NCI-H1092 (cell line): Measurements from ENCODE around the gene EPHX1.
"Not testable (repeated sequence)": the region's sequence is repeated elsewhere in the genome, so short reads cannot be mapped to it uniquely, and the experiment has no call there.

Experiments used
- DNase-seq: peaks from one replicate; lab custom pipeline; 2025; lab: John Stamatoyannopoulos, UW

Gene EPHX1

DNA sequence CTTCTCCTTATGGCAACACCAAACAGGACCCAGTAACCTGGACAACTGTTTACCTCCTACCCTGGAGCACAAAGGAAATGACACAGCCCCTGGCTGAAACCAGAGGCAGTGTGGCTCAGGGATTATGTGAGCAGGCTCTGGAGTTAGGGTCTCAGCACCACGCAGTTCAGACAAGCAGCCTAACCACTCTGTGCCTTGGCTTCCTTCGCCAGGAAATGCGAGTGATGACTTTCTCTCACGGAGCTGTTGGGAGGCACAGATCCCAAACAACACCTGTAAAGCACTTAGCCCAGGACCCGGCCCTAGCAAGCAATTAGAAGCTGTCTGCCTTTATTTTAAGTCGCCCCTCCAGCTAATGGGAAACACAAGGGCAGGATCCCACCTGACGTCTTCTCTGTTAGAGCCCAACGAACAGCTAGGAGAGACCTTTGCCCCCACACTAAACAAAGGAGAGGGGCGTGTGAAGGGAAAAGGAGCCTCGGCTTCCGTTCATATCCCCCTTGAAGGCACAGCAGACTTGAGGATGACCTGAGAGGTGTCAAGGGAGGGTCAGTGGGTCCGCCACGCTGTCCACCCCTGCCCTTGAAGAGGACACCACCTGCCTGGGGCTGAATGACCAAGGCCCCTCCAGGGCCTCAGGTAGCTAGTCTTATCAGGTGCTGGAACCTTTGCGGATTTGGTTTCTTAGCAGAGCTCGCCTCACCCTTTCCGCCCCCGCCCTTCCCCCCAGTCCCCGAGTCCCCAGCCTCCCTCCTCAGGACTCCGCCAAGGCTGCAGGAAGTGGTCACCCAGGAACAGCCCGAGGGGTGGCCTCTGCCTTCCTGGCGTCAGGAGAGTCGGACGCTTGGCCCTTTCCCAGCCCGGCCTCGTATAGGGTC is 71.4 kb downstream of the EPHX1 start:
- DNase-seq = no peak

DNA sequence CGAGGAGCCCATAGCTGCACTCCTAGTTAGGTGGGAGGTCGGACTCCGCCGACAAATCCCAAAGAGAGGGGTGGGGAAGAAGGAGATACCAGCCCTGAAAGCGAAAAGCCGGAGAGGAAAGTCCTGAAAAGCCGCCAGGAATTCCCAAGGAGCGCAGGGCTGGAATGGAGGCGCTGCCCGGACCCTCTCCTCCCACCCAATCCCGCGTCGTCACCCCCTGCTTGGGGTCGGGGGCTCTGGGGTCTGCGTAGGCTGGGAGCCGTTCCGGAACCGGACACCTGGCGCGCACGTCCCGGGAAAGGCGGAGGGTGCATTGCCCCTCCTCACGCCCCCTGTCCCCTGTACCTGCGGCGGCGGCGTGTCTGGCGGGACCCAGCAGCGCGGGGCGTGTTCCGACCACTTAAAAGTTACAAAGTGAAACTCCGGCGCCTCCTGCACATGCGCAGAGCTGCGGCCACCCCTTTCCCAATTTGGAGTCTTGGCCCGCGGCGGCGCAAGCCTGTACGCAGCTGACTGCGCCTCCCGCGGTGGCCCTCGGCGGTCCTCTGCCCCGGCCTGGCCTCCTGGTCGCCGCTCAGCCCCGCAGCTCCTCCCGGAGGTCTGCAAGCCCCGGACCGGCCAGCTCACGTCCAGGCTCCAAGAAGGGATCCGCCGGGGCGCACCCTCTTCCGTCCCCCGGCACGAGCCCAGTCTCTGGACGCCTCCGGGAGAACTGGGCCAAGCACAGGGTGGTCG is 72.2 kb downstream of the EPHX1 start, which contains the start of gene TMEM63A:
Gene TMEM63A (minus strand): TSS at position 422 of the 735 bp plus-strand sequence. CDS start 4,800 bp downstream, outside the sequence.
- DNase-seq = no peak

DNA sequence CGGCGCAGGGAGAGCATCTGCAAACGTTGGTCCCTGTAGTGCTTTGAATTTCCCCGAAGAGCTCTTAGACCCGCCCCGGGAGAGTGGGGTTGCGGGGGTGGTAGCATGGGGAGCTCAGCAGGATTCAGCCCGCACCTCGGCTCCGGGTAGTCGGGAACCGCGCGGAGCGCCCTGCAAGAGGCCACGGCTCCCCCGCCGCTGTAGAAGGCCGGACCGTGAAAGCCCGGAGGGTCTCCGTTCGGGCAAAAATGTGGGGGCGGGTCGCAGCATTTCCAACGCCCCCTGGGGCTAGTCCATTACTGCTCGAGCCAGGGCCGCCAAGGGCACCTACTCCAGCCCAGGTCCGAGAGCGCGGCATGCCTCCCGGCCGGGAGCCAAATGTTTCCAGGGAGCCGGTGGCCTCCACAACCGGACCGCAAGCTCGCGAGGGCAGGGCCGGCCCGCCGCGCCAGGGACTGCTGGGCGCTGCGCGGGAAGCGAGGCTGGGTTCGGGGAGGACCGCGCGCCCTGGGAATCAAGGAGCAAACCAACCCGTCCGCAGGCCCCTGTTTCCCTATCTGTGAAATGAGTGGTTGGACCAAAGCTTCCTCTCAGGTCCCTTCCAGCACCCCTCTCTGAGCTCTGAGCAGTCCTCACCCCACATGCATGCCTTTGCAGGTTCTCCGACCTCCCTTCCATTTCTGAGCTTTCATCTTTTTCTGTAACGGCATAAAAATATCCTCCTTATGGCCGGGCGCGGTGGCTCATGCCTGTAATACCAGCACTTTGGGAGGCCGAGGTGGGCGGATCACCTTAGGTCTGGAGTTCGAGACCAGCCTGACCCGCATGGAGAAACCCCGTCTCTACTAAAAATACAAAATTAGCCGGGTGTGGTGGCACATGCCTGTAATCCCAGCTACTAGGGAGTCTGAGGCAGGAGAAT is 73.0 kb downstream of the EPHX1 start:
- DNase-seq = no peak

- DNase-seq = no peak
Observed at GRCh38 chr1:225883616-225884265, 73.8 kb downstream of the EPHX1 start.

DNA sequence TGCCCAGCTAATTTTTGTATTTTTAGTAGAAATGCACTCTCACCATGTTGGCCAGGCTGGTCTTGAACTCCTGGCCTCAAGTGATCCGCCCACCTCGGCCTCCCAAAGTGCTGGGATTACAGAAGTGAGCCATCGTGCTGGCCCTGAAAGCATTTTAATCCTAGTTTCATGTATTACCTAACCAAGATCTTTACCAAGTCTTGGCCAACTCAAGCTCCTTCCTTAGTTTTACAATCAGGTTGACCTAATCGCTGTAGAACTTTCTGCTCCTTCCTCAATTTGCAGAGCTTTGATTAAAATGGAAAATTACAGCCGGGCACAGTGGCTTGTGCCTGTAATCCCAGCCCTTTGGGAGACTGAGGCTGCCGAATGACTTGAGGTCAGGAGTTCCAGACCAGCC is 75.4 kb downstream of the EPHX1 start:
- no peak for DNase-seq

DNA sequence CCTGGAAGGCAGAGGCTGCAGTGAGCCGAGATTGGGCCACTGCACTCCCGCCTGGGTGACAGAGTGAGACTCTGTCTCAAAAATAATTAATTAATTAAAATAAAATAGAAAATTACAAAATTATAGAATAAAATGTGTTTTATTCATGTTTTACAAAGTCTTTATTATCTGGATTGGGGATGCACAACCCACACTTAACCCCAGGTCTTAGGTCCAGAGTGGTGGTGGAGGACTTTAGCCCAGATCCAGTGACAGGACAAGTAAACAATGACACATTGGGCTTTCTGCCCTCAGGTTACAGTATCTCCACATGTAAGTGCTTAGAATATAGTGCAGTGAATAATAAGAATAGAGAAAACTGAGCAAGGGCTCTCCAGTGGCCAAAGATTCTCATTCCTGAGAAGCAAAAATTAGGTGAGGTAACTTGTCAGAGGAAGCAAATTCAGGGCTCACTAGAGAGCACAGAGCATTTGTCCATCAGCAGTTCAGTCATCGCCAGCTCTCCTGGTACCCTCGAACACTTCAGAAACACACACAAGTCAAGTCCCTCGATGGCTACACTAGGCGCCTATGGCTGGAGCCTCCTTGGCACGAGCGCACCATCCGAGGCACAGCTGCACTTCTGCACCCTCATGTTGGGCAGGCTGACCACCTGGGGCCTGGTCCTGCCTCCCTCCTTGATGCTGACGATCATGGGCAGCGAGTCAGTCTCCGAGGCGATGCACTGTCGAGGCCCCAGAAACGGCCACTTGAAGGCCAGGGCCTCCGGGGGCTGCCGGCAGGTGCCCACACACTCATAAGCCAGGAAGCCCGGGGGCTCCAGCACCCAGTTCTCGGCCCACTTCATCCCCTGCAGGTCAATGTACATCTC is 76.5 kb downstream of the EPHX1 start:
- no peak for DNase-seq

DNA sequence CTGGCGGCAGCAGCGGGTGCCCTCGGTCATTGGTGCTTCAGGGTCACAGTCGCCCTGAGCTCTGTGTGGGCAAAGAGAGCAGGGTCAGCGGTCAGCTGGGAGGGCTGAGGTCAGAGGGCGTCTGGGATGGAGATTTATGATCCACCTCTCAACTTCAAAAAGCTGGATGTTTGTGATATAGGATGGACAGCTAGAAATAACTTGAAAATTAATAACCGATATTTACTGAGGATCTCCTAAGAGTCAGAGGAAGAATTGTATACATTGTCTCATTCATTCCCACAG is 77.0 kb downstream of the EPHX1 start:
- DNase-seq = no peak

DNA sequence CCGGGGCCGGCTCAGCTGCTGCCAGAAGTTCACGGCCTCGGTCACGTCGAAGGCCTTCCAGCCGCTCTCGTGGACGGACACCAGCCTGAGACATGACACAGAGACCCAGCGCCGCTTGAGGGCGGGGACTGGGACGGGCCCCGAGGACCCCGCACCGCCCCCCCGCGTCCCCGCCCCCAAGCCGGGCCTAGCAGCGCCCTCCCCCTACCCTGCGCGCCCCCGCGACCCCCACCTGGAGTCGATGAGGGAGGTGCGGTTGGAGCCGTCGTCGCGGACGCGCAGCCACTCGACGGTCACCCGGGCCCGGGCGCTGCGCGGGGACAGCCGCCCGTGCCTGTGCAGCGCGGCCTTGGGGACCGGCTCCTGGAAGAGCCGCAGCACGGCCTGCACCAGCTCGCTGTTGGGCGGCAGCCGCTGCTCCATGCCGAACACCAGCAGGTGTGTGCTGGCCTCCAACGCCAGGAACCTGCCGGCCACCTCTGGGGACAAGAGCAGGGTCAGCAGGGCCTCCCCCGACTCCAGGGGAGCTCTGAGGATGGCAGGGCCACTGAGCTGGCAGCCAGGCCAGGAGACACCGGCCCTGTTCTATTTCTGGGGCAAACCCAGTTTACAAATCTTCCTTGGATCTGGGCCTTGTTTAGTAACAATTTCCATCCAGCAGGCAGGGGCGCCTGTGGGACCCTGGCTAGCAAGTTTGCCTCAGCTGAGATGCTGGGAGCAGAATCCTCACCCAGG is 77.8 kb downstream of the EPHX1 start:
- not testable (repeated sequence) for DNase-seq

GRCh38 chr1:225888289-225888897 is 78.5 kb downstream of the EPHX1 start:
- DNase-seq = no peak

- DNase-seq = no peak
Observed at GRCh38 chr1:225888898-225889601, 79.1 kb downstream of the EPHX1 start, which contains the start of gene LEFTY1. Gene LEFTY1, minus strand, starts transcription at chr1:225889146. Its CDS starts 80 bp downstream, at chr1:225889066.

DNA sequence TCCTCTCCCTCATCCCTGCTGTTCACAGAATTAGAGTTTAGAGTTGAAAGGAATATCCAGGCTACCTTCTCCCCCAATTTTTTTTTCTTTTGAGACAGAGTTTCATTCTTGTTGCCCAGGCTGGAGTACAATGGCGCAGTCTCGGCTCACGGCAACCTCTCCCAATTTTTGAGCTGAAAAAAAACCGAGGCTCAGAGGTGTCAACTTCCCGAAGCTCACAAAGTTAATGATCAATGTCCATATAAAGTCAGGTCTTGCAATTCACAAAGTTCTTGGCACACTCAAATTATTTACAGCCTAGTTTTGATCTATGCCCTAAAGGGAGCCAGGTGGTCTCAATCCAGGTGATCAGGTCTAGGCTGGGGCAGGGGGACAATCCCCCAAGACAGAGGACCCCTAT is 79.8 kb downstream of the EPHX1 start:
- no peak for DNase-seq

DNA sequence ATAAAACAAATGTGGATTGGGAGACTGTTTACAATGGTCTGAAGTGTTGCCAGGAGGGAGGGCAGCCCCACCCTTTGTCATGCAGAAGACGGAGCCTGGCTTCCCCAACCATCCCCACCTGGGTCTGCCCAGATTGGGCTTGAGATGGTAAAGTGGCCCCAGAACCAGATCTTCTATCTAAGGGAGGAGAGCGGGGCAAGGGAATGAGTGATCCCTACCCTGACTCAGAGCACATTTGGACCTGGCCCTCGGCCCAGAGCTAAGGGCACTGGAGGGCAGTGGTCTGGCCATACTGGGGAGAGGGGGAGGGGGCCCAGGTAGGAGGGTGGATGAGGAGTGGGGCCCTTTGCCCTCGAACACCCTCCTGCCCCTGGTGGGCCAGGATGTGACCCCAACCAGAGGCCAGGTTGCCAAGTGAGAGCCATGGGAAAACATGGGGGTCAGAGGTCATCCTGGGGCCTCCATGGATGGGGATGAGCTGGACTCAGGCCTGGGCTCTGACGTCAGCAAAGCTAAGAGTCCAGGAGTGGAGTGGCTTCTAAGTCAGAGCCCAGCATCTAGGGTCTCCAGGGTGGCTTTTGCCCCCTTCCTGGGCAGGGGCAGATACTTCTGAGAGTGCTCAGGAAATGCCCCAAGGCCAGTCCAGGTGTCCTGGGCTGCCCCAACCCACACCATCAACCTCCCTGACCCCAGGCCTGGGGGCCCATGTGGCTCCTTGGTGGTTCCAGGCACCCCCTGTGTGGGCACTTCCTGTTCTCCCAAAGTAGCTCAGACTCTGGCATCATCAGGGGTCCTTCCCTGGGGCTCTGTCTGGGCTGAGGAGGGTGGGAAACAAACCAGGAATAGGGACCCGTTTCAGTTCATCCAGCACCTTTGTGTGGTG is 80.7 kb downstream of the EPHX1 start:
- no peak for DNase-seq

DNA sequence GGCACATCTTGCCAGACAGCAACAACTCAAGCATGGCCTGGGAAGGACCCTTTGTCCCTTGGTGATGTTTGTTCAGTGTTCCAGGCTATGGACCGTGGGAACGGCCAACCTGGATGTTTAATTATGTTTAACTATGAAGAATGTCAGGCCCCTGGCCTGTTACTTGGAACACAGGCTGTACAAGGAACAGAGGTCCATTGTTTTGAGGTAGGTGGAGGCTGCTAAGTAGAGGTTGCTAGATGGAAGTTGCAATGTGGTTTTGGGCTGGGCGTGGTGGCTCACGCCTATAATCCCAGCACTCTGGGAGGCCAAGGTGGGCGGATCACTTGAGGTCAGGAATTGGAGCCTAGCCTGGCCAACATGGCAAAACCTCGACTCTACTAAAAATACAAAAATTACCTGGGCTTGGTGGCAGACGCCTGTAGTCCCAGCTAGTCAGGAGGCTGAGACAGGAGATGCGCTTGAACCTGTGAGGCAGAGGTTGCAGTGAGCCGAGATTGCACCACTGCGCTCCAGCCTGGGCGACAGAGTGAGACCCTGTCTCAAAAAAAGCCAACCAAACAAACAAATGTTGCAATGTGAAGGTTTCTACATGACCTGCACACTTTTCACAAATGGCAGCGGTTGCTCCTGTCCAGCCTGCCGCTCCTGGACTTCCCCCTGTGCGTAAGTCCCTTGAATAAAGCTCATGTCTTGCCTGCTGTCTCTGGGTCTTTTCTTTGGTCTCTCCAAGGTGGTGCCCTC is 81.5 kb downstream of the EPHX1 start:
- DNase-seq = no peak

DNA sequence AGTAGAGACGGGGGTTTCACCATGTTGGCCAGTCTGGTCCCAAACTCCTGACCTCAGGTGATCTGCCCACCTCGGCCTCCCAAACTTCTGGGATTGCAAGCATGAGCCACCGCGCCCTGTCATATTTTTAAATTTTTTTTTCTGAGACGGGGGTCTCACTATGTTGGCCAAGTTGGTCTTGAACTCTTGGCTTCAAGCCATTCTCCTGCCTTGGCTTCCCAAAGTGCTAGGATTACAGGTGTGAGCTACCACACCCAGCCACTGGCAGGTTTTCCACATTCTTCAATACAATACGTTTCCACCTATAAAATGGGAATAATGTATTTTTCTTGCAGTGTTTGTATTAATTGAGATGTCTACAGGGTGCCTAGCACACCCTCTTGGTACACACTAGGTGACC is 82.4 kb downstream of the EPHX1 start:
- no peak for DNase-seq
